ENCODE results near the gene PHF13.

The PHF13 gene

DNA sequence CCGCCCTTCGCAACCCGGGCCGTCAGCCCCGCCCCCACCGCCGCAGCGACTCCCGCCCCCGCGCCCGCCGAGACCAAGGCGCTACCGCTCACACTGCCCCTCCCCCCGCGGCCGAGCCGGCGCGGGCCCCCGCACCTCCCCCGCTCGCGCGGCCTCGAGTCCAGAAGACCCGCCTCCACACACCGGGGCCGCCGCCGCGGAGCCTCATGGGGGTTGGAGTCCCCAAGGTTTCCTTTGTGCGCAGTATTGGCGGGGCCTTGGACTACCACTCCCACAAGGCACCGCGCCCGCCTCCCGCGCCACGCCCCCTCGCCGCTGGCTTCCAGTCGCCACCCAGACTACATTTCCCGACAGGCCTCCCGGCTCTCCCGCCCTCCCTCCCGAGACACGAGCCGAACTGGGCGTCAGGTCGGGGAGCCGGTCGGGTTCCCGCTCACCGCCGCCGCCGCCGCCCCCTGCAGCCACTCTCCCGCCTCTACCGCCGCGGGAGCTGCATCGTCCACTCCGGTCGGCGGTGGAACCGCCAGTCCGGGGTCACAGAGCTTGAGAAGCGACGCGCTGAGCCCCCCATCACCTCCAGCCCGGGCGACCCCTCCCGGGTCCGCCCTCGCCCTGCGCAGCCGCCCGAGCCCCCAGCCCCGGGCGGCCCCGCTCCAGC lies at the start of gene PHF13:
PHF13 (plus strand) TSS at position 371 of the 658 bp plus-strand sequence. CDS start 336 bp downstream, outside the sequence.
- DNase-seq: peak; percentile 100

DNA sequence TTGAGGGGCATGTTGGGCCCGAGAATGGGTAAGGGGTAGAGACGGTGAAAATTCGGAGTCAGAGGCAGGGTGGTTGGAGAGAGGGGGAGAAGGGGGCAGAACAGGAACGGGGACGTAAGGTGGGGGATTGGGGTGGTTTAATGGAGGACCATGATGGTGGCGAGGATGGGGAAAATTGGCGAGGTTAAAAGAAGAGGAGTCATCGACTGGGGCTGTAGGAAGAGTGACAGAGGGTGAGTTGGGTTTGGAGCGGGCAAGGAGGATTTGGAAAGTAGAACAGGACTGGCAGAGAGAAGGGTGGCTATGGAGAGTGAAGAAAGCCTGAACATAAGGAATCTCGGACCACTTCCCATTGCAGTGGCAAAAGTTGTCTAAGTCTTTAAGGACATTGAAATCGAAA lies 44.5 kb upstream of the PHF13 start:
- DNase-seq: no peak

DNA sequence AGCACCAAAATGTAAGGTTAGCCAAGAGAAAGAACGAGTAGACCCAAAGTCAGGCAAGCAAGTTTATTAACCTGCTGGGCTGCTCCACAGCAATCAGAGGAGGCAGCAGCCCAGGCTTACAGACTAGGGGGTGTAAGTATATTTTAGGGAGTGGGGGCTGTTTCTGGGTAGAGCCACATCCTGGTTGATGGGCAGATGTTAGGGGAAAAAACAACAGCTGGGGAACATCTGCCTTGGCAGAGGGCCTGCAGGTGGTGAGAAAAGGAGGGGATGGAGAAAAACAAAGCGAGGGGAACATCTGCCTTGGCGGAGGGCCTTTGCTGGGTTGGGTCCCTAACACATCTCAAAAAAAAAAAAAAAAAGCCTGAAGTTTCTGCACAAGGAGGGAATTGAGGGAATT lies 43.4 kb upstream of the PHF13 start:
- no peak for DNase-seq

DNA sequence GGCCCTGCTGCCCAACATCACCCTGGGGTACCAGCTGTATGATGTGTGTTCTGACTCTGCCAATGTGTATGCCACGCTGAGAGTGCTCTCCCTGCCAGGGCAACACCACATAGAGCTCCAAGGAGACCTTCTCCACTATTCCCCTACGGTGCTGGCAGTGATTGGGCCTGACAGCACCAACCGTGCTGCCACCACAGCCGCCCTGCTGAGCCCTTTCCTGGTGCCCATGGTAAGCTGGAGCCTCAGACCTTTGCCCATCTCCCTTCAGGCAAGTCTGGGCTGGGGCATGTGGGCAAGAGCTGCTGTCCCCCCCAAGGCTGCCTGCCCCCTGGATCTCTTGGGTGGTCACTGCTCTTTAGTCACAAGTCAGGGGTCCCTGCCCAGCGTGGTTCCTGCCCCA lies 42.5 kb upstream of the PHF13 start:
- DNase-seq: no peak

DNA sequence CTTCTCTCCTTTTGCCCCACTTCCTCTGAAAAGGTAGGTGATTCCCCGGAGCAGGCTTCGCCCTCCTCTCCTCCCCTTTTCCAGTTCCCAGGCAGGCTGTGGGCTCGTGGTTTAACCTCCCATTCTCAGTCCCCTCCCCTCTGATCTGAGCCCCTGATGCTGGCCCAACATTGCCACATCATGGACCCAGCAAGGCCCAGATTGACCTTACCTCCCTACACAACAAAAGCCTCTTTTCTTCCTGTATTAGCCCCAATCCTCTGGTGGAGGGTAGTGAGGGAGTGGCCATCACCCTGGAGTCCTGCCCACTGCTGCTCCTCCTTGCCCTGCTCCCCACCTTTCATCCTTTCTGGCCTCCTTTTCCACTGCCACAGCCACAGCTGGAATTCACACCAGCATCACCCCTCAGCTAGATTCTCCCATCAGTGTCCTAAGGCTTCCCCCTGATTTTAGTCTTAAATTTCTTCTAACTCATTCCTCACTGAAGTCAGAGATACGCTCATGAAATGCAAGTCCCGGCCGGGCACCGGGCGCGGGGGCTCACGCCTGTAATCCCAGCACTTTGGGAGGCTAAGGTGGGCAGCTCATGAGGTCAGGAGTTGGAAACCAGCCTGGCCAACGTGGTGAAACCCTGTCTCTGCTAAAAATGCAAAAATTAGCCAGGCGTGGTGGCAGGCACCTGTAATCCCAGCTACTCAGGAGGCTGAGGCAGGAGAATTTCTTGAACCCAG lies 40.7 kb upstream of the PHF13 start:
- DNase-seq: no peak

DNA sequence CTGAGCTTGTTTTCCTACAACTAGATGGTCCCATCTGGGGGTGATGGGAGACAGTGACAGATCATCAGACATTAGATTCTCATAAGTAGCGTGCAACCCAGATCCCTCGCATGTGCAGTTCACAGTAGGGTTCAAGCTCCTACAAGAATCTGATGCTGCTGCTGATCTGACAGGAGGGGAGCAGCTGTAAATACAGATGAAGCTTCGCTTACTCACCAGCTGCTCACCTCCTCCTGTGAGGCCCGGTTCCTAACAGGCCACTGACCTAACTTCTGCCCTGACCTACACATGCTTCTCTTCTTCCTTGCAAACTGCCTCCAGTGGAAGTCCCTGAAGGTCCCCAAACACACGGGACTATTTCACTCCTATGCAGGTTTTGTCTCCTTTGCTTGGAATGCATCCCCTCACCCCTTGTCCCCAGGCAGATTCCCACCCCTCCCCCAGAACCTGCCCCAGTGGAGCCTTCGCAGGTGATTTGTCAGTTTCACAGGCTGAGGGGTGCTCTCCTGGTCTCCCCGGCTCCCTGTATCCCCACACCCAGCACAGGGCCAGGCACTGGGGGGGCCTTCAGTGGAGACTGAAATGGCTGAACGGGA lies 39.4 kb upstream of the PHF13 start:
- no peak for DNase-seq

DNA sequence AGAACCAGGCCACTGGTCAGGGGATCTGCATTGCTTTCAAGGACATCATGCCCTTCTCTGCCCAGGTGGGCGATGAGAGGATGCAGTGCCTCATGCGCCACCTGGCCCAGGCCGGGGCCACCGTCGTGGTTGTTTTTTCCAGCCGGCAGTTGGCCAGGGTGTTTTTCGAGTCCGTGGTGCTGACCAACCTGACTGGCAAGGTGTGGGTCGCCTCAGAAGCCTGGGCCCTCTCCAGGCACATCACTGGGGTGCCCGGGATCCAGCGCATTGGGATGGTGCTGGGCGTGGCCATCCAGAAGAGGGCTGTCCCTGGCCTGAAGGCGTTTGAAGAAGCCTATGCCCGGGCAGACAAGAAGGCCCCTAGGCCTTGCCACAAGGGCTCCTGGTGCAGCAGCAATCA lies 38.7 kb upstream of the PHF13 start:
- DNase-seq: no peak

DNA sequence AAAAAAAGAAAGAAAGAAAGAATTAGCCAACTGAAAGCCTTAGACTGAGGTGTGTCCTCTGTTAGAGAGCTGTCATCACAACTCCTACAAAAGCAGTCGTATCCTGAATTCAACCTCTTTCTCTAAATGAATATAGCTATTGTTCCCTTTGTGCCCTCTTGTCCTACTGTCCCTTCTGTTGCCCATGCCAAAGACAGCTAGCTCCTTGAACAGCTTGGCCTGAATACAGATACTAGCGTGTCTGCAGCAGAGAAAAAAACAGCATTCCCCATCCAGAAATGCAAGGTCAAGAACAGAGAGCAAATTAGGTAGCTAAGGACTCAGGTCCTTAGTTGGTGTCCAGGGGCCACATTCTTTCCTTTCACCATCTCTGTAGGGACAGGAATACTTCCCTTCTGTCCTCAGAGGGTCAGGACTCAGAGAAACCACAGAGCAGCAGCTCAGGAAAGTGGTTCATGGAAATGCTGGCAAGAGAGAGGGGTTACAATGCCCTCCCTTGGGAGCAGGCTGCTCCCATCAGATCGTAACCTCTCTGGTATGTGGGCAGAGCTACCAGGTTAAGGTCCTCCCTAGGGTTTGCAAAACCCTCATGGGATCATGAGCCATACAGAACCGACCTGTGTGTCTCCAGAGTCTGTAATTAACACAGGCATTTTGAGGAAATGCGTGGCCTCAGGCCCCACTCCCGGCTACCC lies 35.6 kb upstream of the PHF13 start:
- no peak for DNase-seq

DNA sequence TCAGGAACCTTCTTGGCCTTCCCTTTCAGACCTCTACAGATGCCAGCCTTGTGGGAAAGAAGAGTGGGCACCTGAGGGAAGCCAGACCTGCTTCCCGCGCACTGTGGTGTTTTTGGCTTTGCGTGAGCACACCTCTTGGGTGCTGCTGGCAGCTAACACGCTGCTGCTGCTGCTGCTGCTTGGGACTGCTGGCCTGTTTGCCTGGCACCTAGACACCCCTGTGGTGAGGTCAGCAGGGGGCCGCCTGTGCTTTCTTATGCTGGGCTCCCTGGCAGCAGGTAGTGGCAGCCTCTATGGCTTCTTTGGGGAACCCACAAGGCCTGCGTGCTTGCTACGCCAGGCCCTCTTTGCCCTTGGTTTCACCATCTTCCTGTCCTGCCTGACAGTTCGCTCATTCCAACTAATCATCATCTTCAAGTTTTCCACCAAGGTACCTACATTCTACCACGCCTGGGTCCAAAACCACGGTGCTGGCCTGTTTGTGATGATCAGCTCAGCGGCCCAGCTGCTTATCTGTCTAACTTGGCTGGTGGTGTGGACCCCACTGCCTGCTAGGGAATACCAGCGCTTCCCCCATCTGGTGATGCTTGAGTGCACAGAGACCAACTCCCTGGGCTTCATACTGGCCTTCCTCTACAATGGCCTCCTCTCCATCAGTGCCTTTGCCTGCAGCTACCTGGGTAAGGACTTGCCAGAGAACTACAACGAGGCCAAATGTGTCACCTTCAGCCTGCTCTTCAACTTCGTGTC lies 34.7 kb upstream of the PHF13 start:
- no peak for DNase-seq

DNA sequence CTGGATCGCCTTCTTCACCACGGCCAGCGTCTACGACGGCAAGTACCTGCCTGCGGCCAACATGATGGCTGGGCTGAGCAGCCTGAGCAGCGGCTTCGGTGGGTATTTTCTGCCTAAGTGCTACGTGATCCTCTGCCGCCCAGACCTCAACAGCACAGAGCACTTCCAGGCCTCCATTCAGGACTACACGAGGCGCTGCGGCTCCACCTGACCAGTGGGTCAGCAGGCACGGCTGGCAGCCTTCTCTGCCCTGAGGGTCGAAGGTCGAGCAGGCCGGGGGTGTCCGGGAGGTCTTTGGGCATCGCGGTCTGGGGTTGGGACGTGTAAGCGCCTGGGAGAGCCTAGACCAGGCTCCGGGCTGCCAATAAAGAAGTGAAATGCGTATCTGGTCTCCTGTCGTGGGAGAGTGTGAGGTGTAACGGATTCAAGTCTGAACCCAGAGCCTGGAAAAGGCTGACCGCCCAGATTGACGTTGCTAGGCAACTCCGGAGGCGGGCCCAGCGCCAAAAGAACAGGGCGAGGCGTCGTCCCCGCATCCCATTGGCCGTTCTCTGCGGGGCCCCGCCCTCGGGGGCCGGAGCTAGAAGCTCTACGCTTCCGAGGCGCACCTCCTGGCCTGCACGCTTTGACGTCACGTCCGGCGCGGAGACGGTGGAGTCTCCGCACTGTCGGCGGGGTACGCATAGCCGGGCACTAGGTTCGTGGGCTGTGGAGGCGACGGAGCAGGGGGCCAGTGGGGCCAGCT lies 34.0 kb upstream of the PHF13 start, which contains the start of gene ZBTB48:
ZBTB48 (plus strand) TSS at position 621 of the 745 bp plus-strand sequence. CDS start 616 bp downstream, outside the sequence.
- DNase-seq: peak; percentile 97 to 99

DNA sequence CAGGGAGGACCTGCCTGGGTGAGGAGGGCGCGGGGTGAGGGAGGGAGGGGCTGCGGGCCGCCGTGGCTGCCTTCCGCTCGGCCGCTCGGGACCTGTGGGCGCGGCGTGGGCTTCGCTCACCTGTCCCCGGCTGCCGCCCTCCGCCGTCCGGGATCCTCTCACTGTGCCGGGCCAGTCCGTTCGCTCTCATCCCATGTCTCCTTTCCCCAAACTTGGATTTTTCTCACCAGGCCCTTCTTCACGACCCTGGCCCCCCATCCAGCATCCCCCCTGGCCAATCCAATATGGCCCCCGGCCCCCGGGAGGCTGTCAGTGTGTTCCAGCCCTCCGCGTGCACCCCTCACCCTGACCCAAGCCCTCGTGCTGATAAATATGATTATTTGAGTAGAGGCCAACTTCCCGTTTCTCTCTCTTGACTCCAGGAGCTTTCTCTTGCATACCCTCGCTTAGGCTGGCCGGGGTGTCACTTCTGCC lies 33.4 kb upstream of the PHF13 start:
- no peak for DNase-seq

DNA sequence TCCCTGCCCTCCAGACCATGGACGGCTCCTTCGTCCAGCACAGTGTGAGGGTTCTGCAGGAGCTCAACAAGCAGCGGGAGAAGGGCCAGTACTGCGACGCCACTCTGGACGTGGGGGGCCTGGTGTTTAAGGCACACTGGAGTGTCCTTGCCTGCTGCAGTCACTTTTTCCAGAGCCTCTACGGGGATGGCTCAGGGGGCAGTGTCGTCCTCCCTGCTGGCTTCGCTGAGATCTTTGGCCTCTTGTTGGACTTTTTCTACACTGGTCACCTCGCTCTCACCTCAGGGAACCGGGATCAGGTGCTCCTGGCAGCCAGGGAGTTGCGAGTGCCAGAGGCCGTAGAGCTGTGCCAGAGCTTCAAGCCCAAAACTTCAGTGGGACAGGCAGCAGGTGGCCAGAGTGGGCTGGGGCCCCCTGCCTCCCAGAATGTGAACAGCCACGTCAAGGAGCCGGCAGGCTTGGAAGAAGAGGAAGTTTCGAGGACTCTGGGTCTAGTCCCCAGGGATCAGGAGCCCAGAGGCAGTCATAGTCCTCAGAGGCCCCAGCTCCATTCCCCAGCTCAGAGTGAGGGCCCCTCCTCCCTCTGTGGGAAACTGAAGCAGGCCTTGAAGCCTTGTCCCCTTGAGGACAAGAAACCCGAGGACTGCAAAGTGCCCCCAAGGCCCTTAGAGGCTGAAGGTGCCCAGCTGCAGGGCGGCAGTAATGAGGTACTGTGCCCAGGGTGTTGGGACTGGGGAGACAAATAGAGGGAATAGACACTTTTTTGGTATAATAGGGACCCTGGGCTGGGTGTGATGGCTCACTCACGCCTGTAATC lies 32.7 kb upstream of the PHF13 start:
- DNase-seq: no peak

DNA sequence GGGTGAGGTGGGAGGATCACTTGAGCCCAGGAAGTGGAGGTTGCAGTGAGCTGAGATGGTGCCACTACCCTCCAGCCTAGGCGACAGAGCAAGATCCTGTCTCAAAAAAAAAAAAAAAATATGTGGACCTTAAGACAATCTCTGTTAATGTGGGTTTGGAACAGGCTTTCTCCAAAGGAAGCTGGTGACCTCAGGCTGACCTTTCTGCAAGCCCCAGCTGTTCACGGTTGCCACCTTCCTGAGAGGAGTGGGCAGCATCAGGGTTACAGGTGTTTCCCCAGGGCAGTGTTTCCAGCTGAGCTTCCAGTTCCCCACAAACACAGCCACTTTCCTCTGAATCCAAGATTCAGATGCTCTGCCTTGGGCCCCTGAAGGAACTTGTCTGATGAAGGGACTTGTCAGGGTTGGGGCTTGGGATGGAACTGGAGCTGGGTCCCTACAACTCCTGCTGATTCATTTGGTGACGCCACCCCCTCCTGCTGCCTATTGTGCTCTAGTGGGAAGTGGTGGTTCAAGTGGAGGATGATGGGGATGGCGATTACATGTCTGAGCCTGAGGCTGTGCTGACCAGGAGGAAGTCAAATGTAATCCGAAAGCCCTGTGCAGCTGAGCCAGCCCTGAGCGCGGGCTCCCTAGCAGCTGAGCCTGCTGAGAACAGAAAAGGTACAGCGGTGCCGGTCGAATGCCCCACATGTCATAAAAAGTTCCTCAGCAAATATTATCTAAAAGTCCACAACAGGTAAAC lies 31.8 kb upstream of the PHF13 start:
- no peak for DNase-seq

DNA sequence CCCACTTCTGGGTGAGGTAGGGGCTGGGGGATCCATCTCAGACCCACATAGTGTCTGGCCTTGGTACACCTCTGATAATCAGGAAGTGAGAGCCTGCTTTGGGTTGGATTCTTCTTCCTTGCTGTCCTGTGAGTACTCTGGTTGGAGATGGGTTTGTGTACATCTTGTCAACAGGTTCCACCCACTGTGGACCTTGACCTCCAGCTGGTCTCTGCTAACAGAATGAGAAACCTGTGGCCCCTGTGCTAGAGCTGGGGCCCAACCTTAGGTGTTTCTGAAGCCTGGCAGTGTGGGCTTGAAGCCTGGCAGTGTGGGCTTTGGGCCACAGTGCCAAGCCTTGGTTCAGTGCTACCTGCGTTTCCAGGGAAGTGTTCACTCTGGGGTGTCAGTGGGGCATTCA lies 31.2 kb upstream of the PHF13 start:
- no peak for DNase-seq

DNA sequence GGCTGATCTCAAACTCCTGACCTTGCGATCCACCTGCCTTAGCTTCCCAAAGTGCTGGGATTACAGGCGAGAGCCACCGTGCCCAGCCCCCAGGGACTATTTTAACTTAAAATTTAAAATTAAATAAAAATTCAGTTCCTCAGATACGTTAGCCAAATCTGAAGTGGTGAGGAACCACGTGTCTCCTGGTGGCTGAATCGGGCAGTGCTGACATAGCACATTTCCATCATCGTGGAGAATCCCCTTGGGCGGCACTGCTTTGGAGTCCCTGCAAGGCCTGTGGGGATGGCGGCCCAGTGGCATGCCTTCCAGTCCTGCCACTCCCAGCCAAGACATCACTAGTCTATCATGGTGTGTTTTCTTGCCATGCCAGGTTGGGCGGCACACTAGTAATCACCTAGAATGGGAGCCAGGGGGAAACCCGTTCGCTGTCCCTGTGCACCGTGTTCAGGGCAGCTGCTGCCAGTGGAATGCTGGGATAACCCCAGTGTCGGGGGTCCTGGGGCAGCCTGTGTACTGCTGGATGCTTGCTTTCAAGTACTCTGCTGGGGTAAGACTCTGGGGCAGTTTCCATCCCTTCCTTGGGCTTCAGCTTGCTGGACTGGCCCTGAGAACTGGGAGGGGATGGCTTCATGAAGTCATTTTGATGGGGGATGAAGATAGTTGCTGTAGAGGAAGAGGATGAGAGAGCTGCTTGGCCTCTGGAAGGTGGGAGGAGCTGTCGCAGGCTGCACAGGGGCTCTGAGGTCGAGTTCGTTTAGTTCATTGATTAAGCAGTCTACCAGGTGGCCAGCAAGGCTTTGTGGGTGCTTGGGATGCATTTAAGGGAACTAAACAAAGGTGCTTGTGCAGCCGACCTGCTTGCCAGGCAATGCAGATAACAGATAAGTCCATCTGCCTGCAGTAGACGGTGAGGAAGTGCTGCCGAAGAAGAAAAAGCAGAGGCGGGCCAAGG lies 29.1 kb upstream of the PHF13 start:
- no peak for DNase-seq

DNA sequence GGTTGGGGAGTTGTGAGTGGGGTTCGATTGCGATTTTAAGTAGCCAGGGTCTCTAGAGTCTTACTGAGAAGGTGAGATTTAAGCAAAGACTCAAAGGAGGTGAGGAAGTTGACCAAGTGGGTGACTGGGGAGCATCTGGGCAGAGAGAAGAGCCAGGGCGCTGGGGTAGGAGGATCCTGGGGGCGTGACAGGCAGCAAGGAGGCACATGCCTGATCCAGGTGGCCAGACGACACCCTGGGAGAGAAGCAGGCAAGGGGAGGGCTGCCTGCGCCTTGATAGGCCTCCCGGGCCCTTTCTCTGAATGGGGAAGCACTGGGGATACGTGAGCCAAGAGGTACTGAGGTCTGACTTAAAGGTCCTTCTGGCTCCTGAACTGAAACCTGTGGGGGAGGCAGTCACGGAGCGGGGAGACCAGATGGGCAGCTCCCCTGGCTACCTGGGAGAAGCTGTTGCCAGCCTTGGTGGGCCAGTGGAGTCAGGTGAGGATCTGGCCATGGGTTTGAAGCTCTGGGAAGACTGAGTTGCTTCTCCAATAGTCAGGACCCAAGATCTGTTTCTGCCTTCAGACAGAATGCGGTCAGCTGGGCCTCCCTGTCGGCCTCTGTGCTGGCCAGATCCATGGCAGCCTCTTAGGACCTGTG lies 28.3 kb upstream of the PHF13 start:
- no peak for DNase-seq

DNA sequence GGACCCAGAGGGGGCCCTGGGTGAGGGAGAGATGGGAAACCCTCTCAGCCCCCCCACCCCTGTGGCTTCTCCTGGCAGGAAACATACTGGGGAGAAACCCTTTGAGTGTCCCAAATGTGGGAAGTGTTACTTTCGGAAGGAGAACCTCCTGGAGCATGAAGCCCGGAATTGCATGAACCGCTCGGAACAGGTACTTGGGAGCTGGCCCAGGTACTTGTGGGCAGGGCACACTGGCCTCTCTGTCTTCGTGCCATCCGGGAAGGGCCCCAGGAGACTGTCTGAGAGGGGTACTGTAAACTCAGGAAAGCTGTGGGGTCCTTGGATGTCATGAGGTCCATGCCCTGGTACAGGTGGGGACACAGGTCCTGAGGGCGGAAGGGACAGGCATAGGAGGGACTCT lies 27.7 kb upstream of the PHF13 start:
- DNase-seq: no peak

DNA sequence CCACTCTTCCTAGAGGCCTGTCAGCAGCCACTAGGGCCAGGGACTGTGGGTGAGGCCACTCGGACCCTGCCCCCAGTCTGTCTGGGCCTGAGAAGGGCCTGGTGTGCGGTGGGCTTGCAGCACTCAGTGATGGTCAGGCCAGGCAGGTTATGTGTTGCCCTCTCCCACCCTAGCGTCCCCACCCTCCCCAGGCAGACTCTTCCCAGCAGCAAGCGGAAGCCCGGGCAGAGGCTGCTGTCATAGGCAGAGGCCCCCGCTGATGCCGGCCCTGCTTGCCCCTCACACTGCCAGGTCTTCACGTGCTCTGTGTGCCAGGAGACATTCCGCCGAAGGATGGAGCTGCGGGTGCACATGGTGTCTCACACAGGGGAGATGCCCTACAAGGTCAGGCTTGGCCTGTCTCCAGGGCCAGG lies 27.1 kb upstream of the PHF13 start:
- DNase-seq: no peak

Measured in stimulated activated CD4-positive, alpha-beta T cell treated with anti-CD3 and anti-CD28 coated beads, Interleukin-2, amount 100 ng/mL, for 24 hours (primary cell).